Immature natural killer cell (primary cell): ENCODE measurements around the gene CEP70. TPM values are rescaled to one million over a fixed set of nuclear protein-coding genes. Genes with fewer than 3 reads are reported as not detected.
"Not testable (repeated sequence)": the region's sequence is repeated elsewhere in the genome, so short reads cannot be mapped to it uniquely, and the experiment has no call there.

Source experiments
- DNase-seq, 3 donors: peaks; one replicate each; pipeline ENCODE4 v3.0.0; 2022; ENCODE audit warnings: mixed read lengths in 1 of 3
- H3K27ac Mint-ChIP-seq, 6 donors: one replicate each; pipeline ENCODE4 v1.8.0; 2020; ENCODE audit warnings: mixed read lengths in 6 of 6, mild to moderate bottlenecking in 5 of 6, inconsistent platforms in 4 of 6, moderate library complexity in 3 of 6
- H3K27me3 Mint-ChIP-seq, 3 donors: one replicate each; pipeline ENCODE4 v1.8.0; 2020 to 2021; ENCODE audit warnings: low read depth in 3 of 3, mild to moderate bottlenecking in 3 of 3, mixed read lengths in 3 of 3, moderate library complexity in 3 of 3, inconsistent platforms in 1 of 3
- H3K36me3 Mint-ChIP-seq, 3 donors: one replicate each; pipeline ENCODE4 v1.8.0; 2020; ENCODE audit warnings: mixed read lengths in 3 of 3, inconsistent platforms in 2 of 3, mild to moderate bottlenecking in 2 of 3
- H3K4me1 Mint-ChIP-seq, 2 donors: one replicate each; pipeline ENCODE4 v1.8.0; 2020; ENCODE audit warnings: inconsistent platforms in 2 of 2, mild to moderate bottlenecking in 2 of 2, mixed read lengths in 2 of 2, moderate library complexity in 1 of 2
- H3K4me3 Mint-ChIP-seq, 5 donors: one replicate each; pipeline ENCODE4 v1.8.0; 2020; ENCODE audit warnings: mild to moderate bottlenecking in 5 of 5, mixed read lengths in 5 of 5, inconsistent platforms in 3 of 5, moderate library complexity in 3 of 5
- H3K9me3 Mint-ChIP-seq, 6 donors: one replicate each; pipeline ENCODE4 v1.8.0; 2020; ENCODE audit warnings: mild to moderate bottlenecking in 6 of 6, mixed read lengths in 6 of 6, inconsistent platforms in 4 of 6, moderate library complexity in 3 of 6
- polyA plus RNA-seq, 3 donors: library from polyadenylated mRNA; unstranded; fragments of 300-500 nt; fragmentation: Illumina TruSeq; gene quantifications; one replicate each; pipeline ENCODE4 v1.2.3, GENCODE V29; 2021

CEP70 gene
- polyA plus RNA-seq, 3 donors from 2014 or later = 2.5 to 8.6 (median 7.5) TPM

DNA sequence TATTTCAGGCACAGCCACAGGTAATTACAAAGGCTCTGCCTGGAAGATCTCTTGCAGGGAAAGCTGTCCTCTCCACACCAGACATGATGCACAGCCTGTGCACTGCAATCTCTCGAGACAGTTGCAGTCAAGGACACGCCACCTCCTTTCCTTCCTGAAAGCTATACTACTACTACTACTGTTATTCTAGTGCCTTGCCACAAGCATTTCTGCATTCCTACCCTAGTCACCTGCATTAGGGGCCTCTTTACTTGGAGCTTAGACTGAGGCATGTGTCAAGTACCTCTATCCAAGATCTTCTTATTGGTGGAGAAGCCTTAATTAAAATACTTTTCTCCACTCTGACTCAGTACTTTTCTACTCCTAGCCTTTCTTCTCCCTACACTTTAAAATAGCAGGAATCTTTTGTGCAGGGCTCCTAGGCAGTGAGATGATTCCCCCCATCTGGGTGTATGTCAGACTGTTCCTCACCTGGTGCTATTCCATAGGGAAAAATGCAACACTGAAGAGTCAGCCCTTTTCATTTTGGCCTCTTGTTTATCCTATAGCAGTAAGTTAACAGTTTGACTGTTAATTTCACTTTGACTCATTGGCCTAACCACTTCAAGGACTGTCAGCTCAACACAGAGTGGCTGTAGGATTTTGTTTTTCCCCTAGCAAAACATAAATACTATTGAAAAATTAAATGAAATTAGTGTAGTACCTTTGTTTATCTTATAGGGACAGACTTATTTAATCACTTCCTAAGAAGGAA lies 80.8 kb downstream of the CEP70 start:
- Mint-ChIP-seq H3K27me3 (peaks cover 0 to 1% (median 0%) of the 10 kb centered on the region in 3 donors), H3K36me3 (peaks cover 13 to 26% (median 22%) of the 10 kb centered on the region in 3 donors), H3K4me1 (no peaks in the 10 kb centered on the region), H3K4me3 (no peak overlapping the region), H3K27ac (no peak overlapping the region), H3K9me3 (peaks cover 0 to 4% (median 0%) of the 10 kb centered on the region in 6 donors)
- DNase-seq = no peak

DNA sequence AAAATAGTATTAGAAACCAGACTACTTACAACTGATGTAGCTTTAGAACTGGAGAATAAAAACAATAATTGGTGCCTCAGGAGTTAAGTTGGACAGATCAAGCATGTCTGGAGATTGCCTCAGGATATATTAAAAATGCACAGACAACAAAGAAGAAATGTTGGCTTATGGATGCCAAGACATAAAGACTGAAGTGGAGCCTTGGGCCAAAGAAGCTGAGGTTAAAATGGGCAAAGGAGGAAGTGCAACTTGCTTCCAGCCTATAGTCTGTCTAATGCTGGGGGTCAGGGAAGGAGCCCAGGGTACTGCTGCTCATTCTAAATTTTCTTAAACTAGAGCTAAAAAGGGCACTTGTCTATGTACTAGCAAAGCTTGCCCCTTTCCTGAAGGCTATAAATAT lies 82.1 kb downstream of the CEP70 start:
- Mint-ChIP-seq H3K4me3 (no peak overlapping the region), H3K27me3 (peaks cover 0 to 1% (median 0%) of the 10 kb centered on the region in 3 donors), H3K27ac (no peak overlapping the region), H3K4me1 (no peaks in the 10 kb centered on the region), H3K9me3 (peaks cover 0 to 4% (median 0%) of the 10 kb centered on the region in 6 donors), H3K36me3 (peaks cover 5 to 26% (median 19%) of the 10 kb centered on the region in 3 donors)
- DNase-seq = no peak

DNA sequence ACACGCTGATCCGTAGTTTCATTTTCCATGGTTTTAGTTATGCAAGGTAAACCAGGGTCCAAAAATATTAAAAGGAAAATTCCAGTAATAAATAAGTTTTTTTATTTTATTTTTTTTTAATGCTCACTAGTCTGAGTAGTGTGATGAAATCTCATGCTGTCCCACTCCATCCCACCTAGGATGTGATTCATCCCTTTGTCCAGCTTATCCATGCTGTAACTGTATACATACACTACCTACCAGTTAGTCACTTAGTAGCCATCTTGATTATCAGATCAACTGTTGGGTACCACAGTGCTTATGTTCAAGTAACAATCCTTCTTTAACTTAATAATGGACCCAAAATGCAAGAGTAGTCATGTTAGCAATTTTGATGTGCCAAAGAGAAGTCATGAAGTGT lies 84.5 kb downstream of the CEP70 start:
- H3K9me3 Mint-ChIP-seq = no peaks in the 10 kb centered on the region
- H3K4me1 Mint-ChIP-seq = no peaks in the 10 kb centered on the region
- H3K27me3 Mint-ChIP-seq = peaks cover 0 to 1% (median 0%) of the 10 kb centered on the region in 3 donors
- H3K27ac Mint-ChIP-seq = no peak overlapping the region
- peaks cover 5 to 18% (median 15%) of the 10 kb centered on the region in 3 donors for H3K36me3 Mint-ChIP-seq
- no peak for DNase-seq
- H3K4me3 Mint-ChIP-seq = no peak overlapping the region

DNA sequence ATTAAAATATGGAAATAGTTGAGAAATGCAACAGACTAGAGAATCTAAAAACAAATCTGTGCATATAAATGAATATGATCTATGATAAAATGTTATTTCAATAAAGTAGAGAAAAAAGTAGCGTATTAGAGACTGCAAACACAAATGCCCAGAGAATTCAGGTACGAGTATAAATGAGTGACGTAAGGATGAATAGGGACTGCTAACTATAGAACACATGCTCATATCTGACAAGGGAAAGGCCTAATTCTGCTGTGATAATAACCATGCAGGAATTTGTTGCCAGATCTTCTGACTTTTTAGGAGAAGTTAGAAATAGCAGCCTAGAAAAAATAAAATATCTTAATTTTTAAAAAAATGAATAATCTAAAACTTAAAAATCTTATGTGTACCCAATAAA lies 86.5 kb downstream of the CEP70 start:
- no peak overlapping the region for H3K4me3 Mint-ChIP-seq
- H3K4me1 Mint-ChIP-seq = no peaks in the 10 kb centered on the region
- peaks cover 5 to 24% (median 21%) of the 10 kb centered on the region in 3 donors for H3K36me3 Mint-ChIP-seq
- H3K27ac Mint-ChIP-seq = no peak overlapping the region
- DNase-seq = no peak
- H3K27me3 Mint-ChIP-seq = peaks cover 0 to 1% (median 0%) of the 10 kb centered on the region in 3 donors
- no peaks in the 10 kb centered on the region for H3K9me3 Mint-ChIP-seq

DNA sequence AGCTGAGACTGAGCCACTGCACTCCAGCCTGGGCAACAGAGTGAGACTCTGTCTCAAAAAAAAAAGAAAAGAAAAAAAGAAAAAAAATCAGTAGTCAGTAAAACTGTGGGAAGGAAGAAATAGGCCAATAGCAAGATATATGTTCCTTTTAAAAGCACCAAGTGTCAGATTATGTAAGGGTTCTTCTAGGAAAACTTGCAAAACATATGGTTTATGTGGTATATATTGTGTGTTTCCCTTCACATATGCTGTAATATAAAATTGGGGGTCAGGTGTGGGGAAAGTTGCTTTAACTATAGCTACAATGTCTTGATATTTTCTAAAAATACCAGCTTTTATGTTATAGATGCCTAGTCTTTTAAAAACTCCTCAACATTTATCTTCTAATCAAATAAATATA lies 95.1 kb downstream of the CEP70 start:
- no peaks in the 10 kb centered on the region for H3K4me1 Mint-ChIP-seq
- peaks cover 12 to 31% (median 13%) of the 10 kb centered on the region in 3 donors for H3K36me3 Mint-ChIP-seq
- H3K9me3 Mint-ChIP-seq = no peaks in the 10 kb centered on the region
- H3K27ac Mint-ChIP-seq = no peak overlapping the region
- no peak overlapping the region for H3K4me3 Mint-ChIP-seq
- H3K27me3 Mint-ChIP-seq = peaks cover 0 to 2% (median 0%) of the 10 kb centered on the region in 3 donors
- DNase-seq = no peak

DNA sequence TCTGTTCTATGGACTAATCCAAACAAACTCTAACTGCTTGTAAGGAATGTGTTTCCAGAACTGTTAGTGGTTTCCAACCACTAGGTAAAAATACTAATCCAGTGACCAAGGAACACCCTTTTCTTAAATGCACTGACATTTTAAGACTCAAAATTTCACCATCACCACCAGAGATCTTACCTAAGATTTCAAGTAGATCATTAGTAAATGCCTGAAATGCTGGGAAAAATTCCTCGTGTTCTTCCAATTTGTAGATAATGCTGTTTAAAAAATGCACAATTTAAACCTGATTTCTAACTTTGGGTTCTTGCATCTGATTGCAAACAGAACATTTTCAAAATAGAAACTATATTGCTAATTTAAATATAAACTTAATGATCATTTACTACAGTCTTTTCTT lies 96.2 kb downstream of the CEP70 start:
- Mint-ChIP-seq H3K4me1 (no peaks in the 10 kb centered on the region), H3K27ac (peak overlapping the region in 1 of 6 donors; percentile 26), H3K27me3 (peaks cover 0 to 2% (median 0%) of the 10 kb centered on the region in 3 donors), H3K36me3 (peaks cover 16 to 36% (median 20%) of the 10 kb centered on the region in 3 donors), H3K4me3 (no peak overlapping the region), H3K9me3 (no peaks in the 10 kb centered on the region)
- DNase-seq = no peak

DNA sequence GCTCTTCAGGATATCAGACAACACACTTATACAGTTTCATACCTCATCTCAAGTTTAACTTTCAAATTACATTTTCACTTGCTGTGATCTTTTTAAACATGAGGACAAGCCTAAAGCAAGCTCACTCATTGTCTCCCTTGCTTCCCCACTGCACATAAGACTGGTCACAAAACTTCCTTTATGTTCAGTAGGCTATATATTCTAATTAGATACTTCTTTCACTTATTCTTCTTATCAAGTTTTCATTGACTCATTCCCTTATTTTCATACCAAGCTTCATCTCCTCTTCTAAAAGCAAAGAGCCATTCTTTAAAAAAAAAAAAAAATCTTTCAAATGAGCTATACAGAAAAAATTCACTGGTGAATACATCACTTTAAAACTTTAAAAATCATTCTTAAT lies 97.0 kb downstream of the CEP70 start:
- no peak overlapping the region for H3K4me3 Mint-ChIP-seq
- DNase-seq = no peak
- H3K27me3 Mint-ChIP-seq = peaks cover 0 to 2% (median 2%) of the 10 kb centered on the region in 3 donors
- H3K27ac Mint-ChIP-seq = no peak overlapping the region
- H3K36me3 Mint-ChIP-seq = peaks cover 15 to 35% (median 21%) of the 10 kb centered on the region in 3 donors
- H3K9me3 Mint-ChIP-seq = no peaks in the 10 kb centered on the region
- no peaks in the 10 kb centered on the region for H3K4me1 Mint-ChIP-seq

DNA sequence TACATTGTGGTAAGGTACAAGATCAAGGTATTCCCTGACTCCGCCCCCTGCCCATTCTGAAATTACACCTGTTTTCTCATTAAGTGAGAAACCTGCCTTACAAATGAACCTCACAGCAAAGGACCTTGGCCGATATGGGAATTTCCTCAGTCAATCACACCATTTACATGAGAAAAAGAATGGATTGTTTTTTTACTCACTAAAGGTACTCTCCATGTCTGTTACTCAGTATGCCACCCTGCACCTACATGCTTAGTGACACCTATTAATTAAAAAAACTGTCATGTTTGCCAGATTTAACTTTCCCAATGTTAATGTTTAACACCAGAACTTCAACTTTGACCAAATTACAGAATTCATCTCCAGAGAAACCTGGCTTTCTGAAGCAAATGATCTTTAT lies 97.6 kb downstream of the CEP70 start:
- no peak for DNase-seq
- Mint-ChIP-seq H3K9me3 (peaks cover 0 to 2% (median under 1%) of the 10 kb centered on the region in 6 donors), H3K27me3 (peaks cover 0 to 4% (median 2%) of the 10 kb centered on the region in 3 donors), H3K36me3 (peaks cover 20 to 37% (median 23%) of the 10 kb centered on the region in 3 donors), H3K4me3 (no peak overlapping the region), H3K27ac (no peak overlapping the region), H3K4me1 (no peaks in the 10 kb centered on the region)

DNA sequence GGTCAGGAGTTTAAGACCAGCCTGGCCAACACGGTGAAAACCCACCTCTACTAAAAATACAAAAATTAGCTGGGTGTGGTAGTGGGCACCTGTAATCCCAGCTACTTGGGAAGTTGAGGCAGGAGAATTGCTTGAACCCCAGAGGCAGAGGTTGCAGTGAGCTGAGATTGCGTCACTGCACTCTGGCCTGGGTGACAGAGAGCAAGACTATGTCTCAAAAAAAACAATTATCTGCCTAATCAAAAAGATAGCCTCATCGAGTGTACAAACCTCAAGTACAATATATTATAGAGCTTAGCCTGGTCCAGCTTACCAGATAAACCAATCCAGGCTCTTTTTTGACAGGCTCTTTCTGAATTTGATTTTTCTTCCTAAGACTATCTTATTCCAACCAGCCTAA lies 98.4 kb downstream of the CEP70 start:
- H3K4me1 Mint-ChIP-seq, DNase-seq, H3K27me3 Mint-ChIP-seq, H3K9me3 Mint-ChIP-seq, H3K4me3 Mint-ChIP-seq, H3K27ac Mint-ChIP-seq: not testable (repeated sequence)
- H3K36me3 Mint-ChIP-seq = peaks cover 21 to 40% (median 26%) of the 10 kb centered on the region in 3 donors

DNA sequence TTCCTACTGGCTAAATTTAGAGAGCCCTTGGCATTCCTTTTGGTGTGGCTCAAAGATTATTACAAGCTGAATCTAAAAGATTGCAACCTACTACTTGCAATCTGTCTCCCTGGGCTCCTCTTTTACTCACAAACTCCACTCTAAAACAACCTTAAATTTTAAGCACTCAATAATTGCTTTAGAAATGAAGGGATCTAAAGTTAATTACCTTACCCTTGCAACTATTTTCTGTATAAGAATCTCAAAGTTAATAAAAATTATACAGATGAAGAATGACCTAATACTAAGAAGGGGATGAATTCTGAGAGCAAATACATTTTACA lies 99.5 kb downstream of the CEP70 start:
- DNase-seq = no peak
- Mint-ChIP-seq H3K36me3 (peaks cover 18 to 35% (median 26%) of the 10 kb centered on the region in 3 donors), H3K27me3 (peaks cover 0 to 4% (median 2%) of the 10 kb centered on the region in 3 donors)

DNA sequence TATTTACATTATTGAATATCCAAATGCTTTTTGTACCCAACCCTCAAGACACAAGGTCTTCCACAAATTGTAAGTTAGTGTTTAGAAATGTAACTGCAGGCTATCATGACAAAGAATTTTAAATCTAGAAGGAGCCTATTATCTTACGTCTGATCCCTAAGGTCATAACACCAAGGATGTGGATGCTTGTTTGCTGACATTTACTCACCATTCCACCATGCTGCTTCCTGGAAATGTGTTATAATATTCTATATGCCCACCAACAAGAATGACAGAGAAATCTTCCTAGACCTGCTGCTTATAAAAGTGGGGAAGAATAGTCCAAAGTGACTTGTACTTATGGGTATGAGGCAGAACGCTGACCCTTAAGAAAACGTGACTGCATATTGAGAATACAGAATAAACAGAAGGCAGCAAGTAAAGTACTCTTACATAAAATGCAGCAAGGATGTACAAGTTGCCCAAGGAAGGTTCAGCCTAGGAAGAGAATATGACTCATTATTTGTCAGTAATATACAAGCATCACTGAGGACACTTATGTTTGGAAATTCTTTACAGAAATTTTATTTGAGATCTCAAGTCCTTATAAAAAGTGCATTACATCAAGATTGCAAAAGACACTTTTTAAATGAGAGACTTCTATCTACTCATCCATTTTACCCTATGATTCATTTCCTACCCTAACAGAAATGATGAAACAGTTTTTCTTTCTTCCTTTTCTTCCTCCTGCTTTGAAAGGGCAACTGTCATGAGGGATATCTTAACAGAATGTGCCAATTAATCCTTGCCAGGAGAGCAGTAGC lies 100.1 kb downstream of the CEP70 start:
- no peak overlapping the region for H3K4me3 Mint-ChIP-seq
- peaks cover 18 to 35% (median 26%) of the 10 kb centered on the region in 3 donors for H3K36me3 Mint-ChIP-seq
- DNase-seq = no peak
- peaks cover 0 to 4% (median 4%) of the 10 kb centered on the region in 3 donors for H3K27me3 Mint-ChIP-seq
- H3K4me1 Mint-ChIP-seq = no peaks in the 10 kb centered on the region
- peaks cover 0 to 14% (median 11%) of the 10 kb centered on the region in 6 donors for H3K9me3 Mint-ChIP-seq
- H3K27ac Mint-ChIP-seq = no peak overlapping the region

More for the DNA sequence above, 99.5 kb downstream of the CEP70 start:
- Mint-ChIP-seq H3K4me3 (no peak overlapping the region), H3K27ac (no peak overlapping the region), H3K4me1 (no peaks in the 10 kb centered on the region), H3K9me3 (peaks cover 0 to 8% (median 6%) of the 10 kb centered on the region in 6 donors)

DNA sequence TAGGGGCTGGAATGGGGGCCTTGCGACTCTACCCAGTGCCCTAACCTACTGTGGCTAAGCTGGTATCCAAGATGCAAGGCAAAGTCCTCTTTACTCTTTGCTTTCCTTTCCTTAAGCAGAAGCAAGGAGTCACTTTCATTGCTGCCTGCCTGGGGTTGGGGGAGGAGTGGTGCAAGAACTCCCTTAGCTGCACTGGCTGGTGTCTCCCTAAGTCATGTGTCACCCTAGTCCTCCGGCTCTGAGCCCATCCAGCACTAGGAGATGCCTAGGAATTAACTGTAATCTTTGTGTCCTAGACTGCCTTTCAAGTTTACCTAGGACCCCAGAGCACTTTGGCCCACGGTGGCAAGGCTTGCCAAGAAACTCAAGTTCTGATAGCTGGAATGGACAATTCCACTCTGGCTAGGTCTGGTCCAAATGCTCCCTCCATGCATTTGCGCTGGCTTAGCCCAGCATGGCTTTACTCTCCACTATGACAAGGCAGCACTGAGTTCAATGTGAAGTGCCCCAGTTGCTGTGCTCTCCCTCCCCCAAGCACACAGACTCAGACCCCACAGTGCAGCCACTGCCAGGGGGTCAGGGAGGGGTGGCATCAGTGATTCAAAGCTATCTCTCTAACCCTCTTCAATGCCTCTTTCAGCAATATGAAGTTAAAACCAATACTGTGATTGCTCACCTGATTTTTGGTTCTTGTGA lies 100.9 kb downstream of the CEP70 start:
- H3K36me3 Mint-ChIP-seq = peaks cover 22 to 37% (median 26%) of the 10 kb centered on the region in 3 donors
- peaks cover 5 to 19% (median 16%) of the 10 kb centered on the region in 6 donors for H3K9me3 Mint-ChIP-seq
- H3K27me3 Mint-ChIP-seq = peaks cover 0 to 4% (median 1%) of the 10 kb centered on the region in 3 donors
- no peak overlapping the region for H3K27ac Mint-ChIP-seq
- H3K4me1 Mint-ChIP-seq = no peaks in the 10 kb centered on the region
- no peak for DNase-seq
- no peak overlapping the region for H3K4me3 Mint-ChIP-seq

DNA sequence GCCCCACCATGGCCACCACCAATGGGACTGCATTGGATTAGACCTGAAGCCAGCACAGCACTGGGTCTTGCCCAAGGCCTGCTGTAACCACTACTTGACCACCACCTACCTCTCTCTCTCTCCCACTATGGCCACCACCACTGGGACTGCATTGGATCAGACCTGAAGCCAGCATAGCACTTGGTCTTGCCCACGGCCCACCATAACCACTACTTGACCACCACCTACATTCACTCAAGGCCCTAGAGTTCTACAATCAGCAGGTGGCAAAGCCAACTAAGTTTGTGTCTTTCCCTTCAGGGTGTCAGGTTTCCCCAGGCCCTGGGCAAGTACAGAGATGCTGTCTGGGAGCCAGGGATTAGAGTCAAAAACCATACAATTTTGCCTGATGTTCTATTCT lies 102.1 kb downstream of the CEP70 start:
- Mint-ChIP-seq H3K9me3 (peaks cover 15 to 30% (median 27%) of the 10 kb centered on the region in 6 donors), H3K4me1 (no peaks in the 10 kb centered on the region), H3K36me3 (peaks cover 24 to 37% (median 26%) of the 10 kb centered on the region in 3 donors), H3K4me3 (no peak overlapping the region), H3K27ac (no peak overlapping the region), H3K27me3 (peaks cover 0 to 4% (median 1%) of the 10 kb centered on the region in 3 donors)
- no peak for DNase-seq
